K562 (cell line): ENCODE results near the gene CCDC137. TPM values are rescaled to one million over a fixed set of nuclear protein-coding genes. Genes with fewer than 3 reads are reported as not detected.

Source experiments
- ASH1L ChIP-seq: fragments of 450-650 bp; IDR thresholded peaks from 2 replicates; pipeline ENCODE4 v1.6.1; 2018; ENCODE audit warnings: borderline replicate concordance, mild to moderate bottlenecking, low read depth; ENCODE audit not compliant: partially characterized antibody
- CBX5 ChIP-seq: IDR thresholded peaks from 2 replicates; pipeline ENCODE4 v1.6.1; 2014; ENCODE audit warnings: low read depth, borderline replicate concordance
- HDAC1 ChIP-seq, 2 experiments: fragments of 450-650 bp; IDR thresholded peaks; 2 replicates each; pipeline ENCODE4 v1.6.1; 2016 to 2017; ENCODE audit warnings: inconsistent platforms in 1 of 2, mild to moderate bottlenecking in 1 of 2, moderate library complexity in 1 of 2
- KLF13 ChIP-seq: fragments of 450-650 bp; IDR thresholded peaks from 2 replicates; pipeline ENCODE4 v1.6.1; 2016; ENCODE audit warnings: missing genetic modification characterization, low read depth, mild to moderate bottlenecking, missing compliant biosample characterization, moderate library complexity, borderline replicate concordance
- PHB2 ChIP-seq: fragments of 450-650 bp; IDR thresholded peaks from 2 replicates; pipeline ENCODE4 v1.6.1; 2017; ENCODE audit warnings: low read depth
- RBM39 ChIP-seq: fragments of 200-400 bp; formaldehyde crosslinking; optimal IDR thresholded peaks from 2 replicates; pipeline ENCODE3; 2018; ENCODE audit warnings: low read depth, low read length
- SMARCC2 ChIP-seq: fragments of 450-650 bp; IDR thresholded peaks from 2 replicates; pipeline ENCODE4 v1.6.1; 2017; ENCODE audit warnings: antibody characterized with exemption, moderate library complexity, mild to moderate bottlenecking, low read depth
- SPI1 ChIP-seq: IDR thresholded peaks from 2 replicates; pipeline ENCODE4 v1.6.1; 2011; ENCODE audit warnings: low read depth, low read length, control low read depth, borderline replicate concordance
- TAF7 ChIP-seq: fragments of 450-650 bp; IDR thresholded peaks from 2 replicates; pipeline ENCODE4 v1.6.1; 2016; ENCODE audit warnings: missing genetic modification characterization, missing compliant biosample characterization
- TFE3 ChIP-seq: fragments of 450-650 bp; formaldehyde crosslinking; IDR thresholded peaks from 2 replicates; pipeline ENCODE4 v1.4.0; 2020; ENCODE audit warnings: mild to moderate bottlenecking, mixed read lengths
- YY1 ChIP-seq, 3 experiments: IDR thresholded peaks; 2 replicates each; pipeline ENCODE4 v1.6.1; 2011; ENCODE audit warnings: low read length in 2 of 3, mild to moderate bottlenecking in 2 of 3, moderate library complexity in 2 of 3, borderline replicate concordance in 1 of 3, control low read depth in 1 of 3, low read depth in 1 of 3; ENCODE audit not compliant: insufficient read depth in 3 of 3, insufficient replicate concordance in 2 of 3, control insufficient read depth in 1 of 3, insufficient read length in 1 of 3; ENCODE audit errors: extremely low read depth in 1 of 3
- ZNF140 ChIP-seq: fragments of 250-450 bp; sonication (Bioruptor Pico); IDR thresholded peaks from 2 replicates; pipeline ENCODE4 v1.8.0; 2021; ENCODE audit warnings: moderate library complexity, mild to moderate bottlenecking, inconsistent platforms
- ZNF143 ChIP-seq: sonication (generic); formaldehyde crosslinking; IDR thresholded peaks from 2 replicates; pipeline ENCODE4 v1.9.0; 2022; ENCODE audit warnings: mild to moderate bottlenecking, missing genetic modification reagents
- ZNF212 ChIP-seq: fragments of 450-650 bp; formaldehyde crosslinking; IDR thresholded peaks from 2 replicates; pipeline ENCODE4 v1.4.0; 2020; ENCODE audit warnings: mild to moderate bottlenecking
- ZNF592 ChIP-seq: fragments of 450-650 bp; IDR thresholded peaks from 2 replicates; pipeline ENCODE4 v1.6.1; 2017; ENCODE audit warnings: antibody characterized with exemption, mild to moderate bottlenecking
- ZNF644 ChIP-seq: fragments of 200-800 bp; sonication (Bioruptor generic); IDR thresholded peaks from 2 replicates; pipeline ENCODE4 v1.6.1; 2016; ENCODE audit warnings: low read depth, missing genetic modification characterization, missing compliant biosample characterization
- ZNF717 ChIP-seq: fragments of 250-450 bp; sonication (Bioruptor Pico); IDR thresholded peaks from 2 replicates; pipeline ENCODE4 v1.5.0; 2021
- ZNF75A ChIP-seq: fragments of 450-650 bp; formaldehyde crosslinking; IDR thresholded peaks from 2 replicates; pipeline ENCODE4 v1.4.0; 2020; ENCODE audit warnings: mild to moderate bottlenecking
- ZNF766 ChIP-seq: fragments of 200-800 bp; sonication (Bioruptor generic); conservative IDR thresholded peaks from 2 replicates; pipeline ENCODE4 v1.6.1; 2016; ENCODE audit warnings: missing genetic modification characterization, missing compliant biosample characterization
- polyA plus RNA-seq, 8 experiments: library from polyadenylated mRNA; depleted of rRNA in 4 of 8; stranded (reverse) in 5 of 8; unstranded in 3 of 8; fragments of >200 nt; fragmentation: Nextera tagmentation in 2 of 8; fragmentation: Illumina TruSeq in 1 of 8; extraction: Ambion mirVana in 2 of 8; extraction: Trizol in 1 of 8; gene quantifications; 2 replicates each; pipeline versions ENCODE4 v1.2.1 to v1.2.3, GENCODE V29; 2011 to 2014; ENCODE audit warnings: inconsistent platforms in 1 of 8, missing spikeins in 1 of 8
- total RNA-seq, 7 experiments: library from RNA; depleted of rRNA in 6 of 7; stranded (reverse); fragments of >200 nt in 6 of 7; fragmentation: Illumina TruSeq in 2 of 7; extraction: Trizol in 2 of 7; gene quantifications; 2 replicates each; pipeline versions ENCODE4 v1.2.1 to v1.2.3, GENCODE V29; 2011 to 2021; ENCODE audit warnings: low replicate concordance in 1 of 7
- TF ChIP-seq, protein P1 (sequence below), 3 experiments: fragments of 200-800 bp in 1 of 3; sonication (Bioruptor generic) in 1 of 3; sonication (generic) in 1 of 3; formaldehyde crosslinking in 1 of 3; IDR thresholded peaks; 2 replicates each; pipeline versions ENCODE4 v1.6.1 to v1.8.0; 2016 to 2022; ENCODE audit warnings: mild to moderate bottlenecking in 2 of 3, missing compliant biosample characterization in 2 of 3, missing genetic modification characterization in 2 of 3, missing genetic modification reagents in 1 of 3

CCDC137 gene
- total and polyA plus RNA-seq, 9 of the 15 experiments (the other 6 are each of a cell fraction or from before 2014, with no cell fraction given): 2.3 to 68.1 (median 38.3) TPM

- TF ChIP-seq, protein P1, sequence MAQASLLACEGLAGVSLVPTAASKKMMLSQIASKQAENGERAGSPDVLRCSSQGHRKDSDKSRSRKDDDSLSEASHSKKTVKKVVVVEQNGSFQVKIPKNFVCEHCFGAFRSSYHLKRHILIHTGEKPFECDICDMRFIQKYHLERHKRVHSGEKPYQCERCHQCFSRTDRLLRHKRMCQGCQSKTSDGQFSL (CRISPR knock-in tag; IDR thresholded peaks at IDR 0.05): no peak
- TF ChIP-seq, protein P1 (tag; IDR thresholded peaks at IDR 0.05): no peak
- TF ChIP-seq RBM39 (no peak), HDAC1 (IDR thresholded peaks at IDR 0.05) (peak in 1 of 2 experiments; percentile 91; a peak in 2 of 4 replicates), TFE3 (no peak), PHB2 (no peak), SPI1 (no peak), KLF13 (tag) (no peak), YY1 (IDR thresholded peaks at IDR 0.05; ENCODE audit: borderline replicate concordance in 1 of 3, control insufficient read depth in 1 of 3, extremely low read depth in 1 of 3, insufficient read depth in 3 of 3, insufficient read length in 1 of 3, insufficient replicate concordance in 2 of 3, low read depth in 1 of 3, low read length in 2 of 3) (peak in 1 of 3 experiments; percentile 6), ZNF143 (0 out of 2 replicates have a peak, but pooled peaks have one; percentile 33), ZNF75A (CRISPR knock-in tag) (no peak), TAF7 (tag) (no peak), ZNF717 (CRISPR knock-in tag) (no peak), CBX5 (no peak), ASH1L (no peak), ZNF766 (CRISPR knock-in tag) (peak; percentile 66; the same call in 1 of the 2 replicates), ZNF592 (peak; percentile 78), SMARCC2 (no peak), ZNF212 (CRISPR knock-in tag) (no peak), ZNF644 (tag) (no peak), ZNF140 (no peak)
Measured at GRCh38 chr17:81711814-81712467, 45.4 kb downstream of the CCDC137 start, which contains the start of gene SLC25A10 (continued).
